Mesothelial cell of epicardium (in vitro differentiated cells): ENCODE data around the gene PRDM15. TPM values are rescaled to one million over a fixed set of nuclear protein-coding genes. Genes with fewer than 3 reads are reported as not detected.

Source experiments
- DNase-seq, 2 experiments: peaks; one replicate each; pipeline ENCODE4 v3.0.0; 2021; ENCODE audit warnings: low spot score in 2 of 2; ENCODE audit not compliant: unreplicated experiment in 2 of 2
- H3K27ac Mint-ChIP-seq: 2 replicates; pipeline ENCODE4 v1.8.0; 2021; ENCODE audit warnings: mixed read lengths
- H3K27me3 Mint-ChIP-seq: 2 replicates; pipeline ENCODE4 v1.8.0; 2021; ENCODE audit warnings: low read depth, mixed read lengths
- H3K36me3 Mint-ChIP-seq: 2 replicates; pipeline ENCODE4 v1.8.0; 2021; ENCODE audit warnings: mixed read lengths
- H3K4me1 Mint-ChIP-seq: 2 replicates; pipeline ENCODE4 v1.8.0; 2021; ENCODE audit warnings: mixed read lengths
- H3K4me3 Mint-ChIP-seq: 2 replicates; pipeline ENCODE4 v1.8.0; 2021; ENCODE audit warnings: mild to moderate bottlenecking, moderate library complexity, mixed read lengths
- H3K9me3 Mint-ChIP-seq: 2 replicates; pipeline ENCODE4 v1.8.0; 2021; ENCODE audit warnings: mixed read lengths
- CTCF ChIP-seq: fragments of 200-600 bp; sonication (generic); IDR thresholded peaks from one replicate; pipeline ENCODE4 v1.5.0; 2021; ENCODE audit warnings: antibody characterized with exemption; ENCODE audit not compliant: unreplicated experiment
- total RNA-seq: library from RNA; stranded (reverse); gene quantifications from 3 replicates; pipeline ENCODE4 v1.2.1, GENCODE V29; 2021

The PRDM15 gene
- total RNA-seq, 1 donor from 2014 or later = 12.0 TPM

GRCh38 chr21:41762753-41763152 lies 116.4 kb downstream of the PRDM15 start:
- Mint-ChIP-seq H3K9me3 (no peaks in the 10 kb centered on the region), H3K4me3 (peak overlapping the region; percentile 55), H3K27me3 (peaks cover 74% of the 10 kb centered on the region), H3K36me3 (peaks cover 2% of the 10 kb centered on the region), H3K27ac (no peak overlapping the region), H3K4me1 (peaks cover 60% of the 10 kb centered on the region)
- DNase-seq = no peak
- TF ChIP-seq CTCF = no peak

- DNase-seq = no peak
- no peak overlapping the region for H3K27ac Mint-ChIP-seq
Observed at GRCh38 chr21:41761934-41762635, 117.1 kb downstream of the PRDM15 start.

GRCh38 chr21:41761211-41761933 lies 117.8 kb downstream of the PRDM15 start:
- H3K27ac Mint-ChIP-seq = no peak overlapping the region
- H3K36me3 Mint-ChIP-seq = peaks cover 5% of the 10 kb centered on the region
- peaks cover 52% of the 10 kb centered on the region for H3K4me1 Mint-ChIP-seq
- H3K9me3 Mint-ChIP-seq = no peaks in the 10 kb centered on the region
- H3K4me3 Mint-ChIP-seq = peak overlapping the region; percentile 52
- no peak for DNase-seq
- H3K27me3 Mint-ChIP-seq = peaks cover 65% of the 10 kb centered on the region
- TF ChIP-seq CTCF = no peak

More at GRCh38 chr21:41761934-41762635, 117.1 kb downstream of the PRDM15 start:
- peaks cover 53% of the 10 kb centered on the region for H3K4me1 Mint-ChIP-seq
- H3K4me3 Mint-ChIP-seq = peak overlapping the region; percentile 52
- H3K9me3 Mint-ChIP-seq = no peaks in the 10 kb centered on the region
- TF ChIP-seq CTCF = no peak
- H3K36me3 Mint-ChIP-seq = peaks cover 2% of the 10 kb centered on the region
- peaks cover 67% of the 10 kb centered on the region for H3K27me3 Mint-ChIP-seq

DNA sequence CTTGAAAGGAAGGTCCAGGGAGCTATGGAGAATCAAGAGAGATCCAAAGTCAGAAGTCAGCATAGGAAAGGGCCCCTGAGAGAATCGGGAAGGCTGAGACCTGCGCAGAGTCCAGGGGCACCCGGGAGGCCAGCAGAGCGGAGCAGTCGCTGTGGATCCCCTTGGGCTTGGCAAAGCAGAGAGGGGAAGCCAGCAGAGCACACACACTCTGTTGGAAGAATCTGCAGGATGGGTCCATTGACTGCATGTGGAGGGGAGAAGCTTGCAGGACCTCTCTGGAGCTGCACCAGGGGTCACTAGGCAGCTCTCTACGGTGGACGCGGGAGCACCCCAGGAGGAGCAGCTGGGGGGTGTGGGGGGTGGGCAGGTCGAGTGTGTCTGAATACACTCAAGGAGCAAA lies 118.7 kb downstream of the PRDM15 start:
- peaks cover 59% of the 10 kb centered on the region for H3K27me3 Mint-ChIP-seq
- no peaks in the 10 kb centered on the region for H3K9me3 Mint-ChIP-seq
- no peak overlapping the region for H3K4me3 Mint-ChIP-seq
- peaks cover 6% of the 10 kb centered on the region for H3K36me3 Mint-ChIP-seq
- no peak for DNase-seq
- TF ChIP-seq CTCF = no peak
- H3K4me1 Mint-ChIP-seq = peaks cover 47% of the 10 kb centered on the region
- H3K27ac Mint-ChIP-seq = no peak overlapping the region

- no peak overlapping the region for H3K4me3 Mint-ChIP-seq
Observed at GRCh38 chr21:41759926-41760325, 119.2 kb downstream of the PRDM15 start.

More at GRCh38 chr21:41759926-41760325, 119.2 kb downstream of the PRDM15 start:
- Mint-ChIP-seq H3K9me3 (no peaks in the 10 kb centered on the region), H3K27me3 (peaks cover 54% of the 10 kb centered on the region), H3K4me1 (peaks cover 42% of the 10 kb centered on the region), H3K27ac (no peak overlapping the region), H3K36me3 (peaks cover 10% of the 10 kb centered on the region)
- TF ChIP-seq CTCF = no peak
- no peak for DNase-seq
